ENCODE data around the gene PPP1R14B.

PPP1R14B gene

GRCh38 chr11:64246871-64247728, at the start of gene PPP1R14B:
TSS of gene PPP1R14B (minus strand) at chr11:64246943. CDS start at chr11:64246673, 270 bp downstream.
- H3K4me3 ChIP-seq (ENCODE audit: low read depth, low read length): peak within 1 kb of the TSS; percentile 97

- H3K4me3 ChIP-seq (ENCODE audit: low read depth, low read length): no peak overlapping the region
Measured at GRCh38 chr11:64296236-64296635, 49.5 kb upstream of the PPP1R14B start.

GRCh38 chr11:64295760-64296159, 49.0 kb upstream of the PPP1R14B start:
- H3K4me3 ChIP-seq (ENCODE audit: low read depth, low read length): no peak overlapping the region

- H3K4me3 ChIP-seq (ENCODE audit: low read depth, low read length): no peak overlapping the region
Measured at GRCh38 chr11:64294774-64295173, 48.0 kb upstream of the PPP1R14B start.

- peak overlapping the region; percentile 39 for H3K4me3 ChIP-seq (ENCODE audit: low read depth, low read length)
Measured at GRCh38 chr11:64292460-64293254, 45.9 kb upstream of the PPP1R14B start.

GRCh38 chr11:64291752-64292459, 45.2 kb upstream of the PPP1R14B start:
- H3K4me3 ChIP-seq (ENCODE audit: low read depth, low read length): peak overlapping the region; percentile 39

GRCh38 chr11:64291262-64291751, 44.6 kb upstream of the PPP1R14B start, which contains the start of gene KCNK4:
TSS of gene KCNK4 (plus strand) at chr11:64291302. CDS start at chr11:64293019, 1,717 bp downstream.
- H3K4me3 ChIP-seq (ENCODE audit: low read depth, low read length): peak within 1 kb of the TSS; percentile 39

- no peak overlapping the region for H3K4me3 ChIP-seq (ENCODE audit: low read depth, low read length)
Measured at GRCh38 chr11:64290352-64291261, 43.9 kb upstream of the PPP1R14B start.

GRCh38 chr11:64289002-64289564, 42.3 kb upstream of the PPP1R14B start:
- H3K4me3 ChIP-seq (ENCODE audit: low read depth, low read length): no peak overlapping the region

GRCh38 chr11:64288353-64288750, 41.6 kb upstream of the PPP1R14B start:
- no peak overlapping the region for H3K4me3 ChIP-seq (ENCODE audit: low read depth, low read length)

- H3K4me3 ChIP-seq (ENCODE audit: low read depth, low read length): no peak overlapping the region
Measured at GRCh38 chr11:64287676-64288352, 41.1 kb upstream of the PPP1R14B start.

- H3K4me3 ChIP-seq (ENCODE audit: low read depth, low read length): no peak overlapping the region
Measured at GRCh38 chr11:64286801-64287159, 40.0 kb upstream of the PPP1R14B start.

- peak overlapping the region; percentile 81 for H3K4me3 ChIP-seq (ENCODE audit: low read depth, low read length)
Measured at GRCh38 chr11:64285885-64286800, 39.4 kb upstream of the PPP1R14B start.

GRCh38 chr11:64284962-64285884, 38.5 kb upstream of the PPP1R14B start, which contains the start of gene GPR137:
TSS of gene GPR137 (plus strand) at chr11:64285848. CDS start at chr11:64286525, 677 bp downstream.
- peak within 1 kb of the TSS; percentile 81 for H3K4me3 ChIP-seq (ENCODE audit: low read depth, low read length)

GRCh38 chr11:64284048-64284961, 37.6 kb upstream of the PPP1R14B start, which contains the start of gene BAD:
TSS of gene BAD (minus strand) at chr11:64284665. CDS start at chr11:64284368, 297 bp downstream.
- H3K4me3 ChIP-seq (ENCODE audit: low read depth, low read length): peak within 1 kb of the TSS; percentile 81

GRCh38 chr11:64283092-64283491, 36.3 kb upstream of the PPP1R14B start:
- H3K4me3 ChIP-seq (ENCODE audit: low read depth, low read length): no peak overlapping the region

All from iPS-11a (cell line).